ENCODE measurements around the gene PDGFRA.

GRCh38 chr4:54226404-54227255, 2.5 kb upstream of the PDGFRA start:
- no peak for TF ChIP-seq CTCF (IDR thresholded peaks at IDR 0.05)
- peak in 1 of 2 donors; percentile 31 for TF ChIP-seq POLR2A (IDR thresholded peaks at IDR 0.05)

Measured in Peyer's patch (tissue), 4 donors.